ENCODE data around the gene PDCL2. TPM values are rescaled to one million over a fixed set of nuclear protein-coding genes. Genes with fewer than 3 reads are reported as not detected.

The PDCL2 gene
- total and polyA plus RNA-seq, 2 of the 8 experiments (the other 6 are each of a cell fraction or from before 2014, with no cell fraction given) = not detected

GRCh38 chr4:55617587-55618197 is 25.6 kb upstream of the PDCL2 start:
- H3K27ac ChIP-seq (ENCODE audit: low read depth, low read length) = no peak overlapping the region
- H4K5ac ChIP-seq (ENCODE audit: insufficient read length, low read depth, low read length) = no peak overlapping the region
- no peak overlapping the region for H4K91ac ChIP-seq (replicated peaks; ENCODE audit: insufficient read length, low read length)
- DNase-seq (ENCODE audit: low read depth in 1 of 2, low spot score in 2 of 2) = no peak
- H4K20me1 ChIP-seq (replicated peaks in 1 of 2; ENCODE audit: control insufficient read depth in 1 of 2, insufficient read depth in 2 of 2, low read length in 2 of 2) = no peaks in the 10 kb centered on the region
- H3K14ac ChIP-seq (ENCODE audit: insufficient read length) = no peak overlapping the region
- FAIRE-seq = no peak
- no peaks in the 10 kb centered on the region for H3K9me3 ChIP-seq (ENCODE audit: insufficient read depth in 2 of 2, low read depth in 1 of 2, low read length in 1 of 2)
- ChIA-PET POLR2A (ENCODE audit: partially characterized antibody) (no interaction called here), CTCF (ENCODE audit: partially characterized antibody) (interaction anchor here (1.3 kb wide), 1 partner anchor 9 kb away, joined by 3 read pairs; no protein-coding TSS in a partner anchor)
- H2BK12ac ChIP-seq (ENCODE audit: low read depth, low read length) = no peak overlapping the region
- H3K18ac ChIP-seq (ENCODE audit: extremely low read depth, low read length) = no peak overlapping the region
- no peak overlapping the region for H3K4ac ChIP-seq (replicated peaks; ENCODE audit: insufficient read length, low read depth, low read length)
- H2AK5ac ChIP-seq (ENCODE audit: low read depth, low read length) = no peak overlapping the region
- H3K79me2 ChIP-seq (ENCODE audit: control insufficient read depth in 1 of 2, insufficient read depth in 2 of 2, low read length in 2 of 2) = no peaks in the 10 kb centered on the region
- H3K79me1 ChIP-seq (ENCODE audit: low read depth, low read length) = no peaks in the 10 kb centered on the region
- no peak overlapping the region for H4K8ac ChIP-seq (ENCODE audit: extremely low read depth, insufficient read depth, low read length)
- no peak overlapping the region for H3K9ac ChIP-seq (replicated peaks in 1 of 4; ENCODE audit: extremely low read depth in 1 of 4, low read depth in 3 of 4, low read length in 3 of 4)
- H3K4me1 ChIP-seq (replicated peaks in 1 of 4; ENCODE audit: control insufficient read depth in 3 of 4, insufficient read depth in 4 of 4, low read length in 3 of 4) = no peaks in the 10 kb centered on the region
- H2AFZ ChIP-seq (ENCODE audit: low read length) = no peak overlapping the region
- no peak overlapping the region for H3K56ac ChIP-seq (replicated peaks; ENCODE audit: insufficient read length, low read depth, low read length)
- H2BK5ac ChIP-seq (ENCODE audit: low read depth, low read length) = no peak overlapping the region
- no peaks in the 10 kb centered on the region for H3K36me3 ChIP-seq (ENCODE audit: control insufficient read depth in 2 of 4, insufficient read depth in 4 of 4, low read length in 3 of 4)
- H3K23ac ChIP-seq (ENCODE audit: insufficient read length) = no peak overlapping the region
- H3K4me3 ChIP-seq (ENCODE audit: extremely low read depth in 1 of 4, insufficient read depth in 2 of 4, low read depth in 3 of 4, low read length in 4 of 4) = no peak overlapping the region
- no peak overlapping the region for H2BK15ac ChIP-seq (ENCODE audit: low read length)
- H3K27me3 ChIP-seq (replicated peaks in 1 of 4; ENCODE audit: control insufficient read depth in 3 of 4, extremely low read depth in 1 of 4, insufficient read depth in 3 of 4, low read length in 3 of 4) = peaks cover 0 to 1% (median 0%) of the 10 kb centered on the region in 4 experiments; a peak in 1 of 7 replicates
- H3K4me2 ChIP-seq (ENCODE audit: insufficient read depth in 1 of 2, low read depth in 2 of 2, low read length in 2 of 2) = no peak overlapping the region
- no peak overlapping the region for H2BK20ac ChIP-seq (ENCODE audit: low read length)
- H3K23me2 ChIP-seq (ENCODE audit: low read depth, low read length) = no peaks in the 10 kb centered on the region
- H2BK120ac ChIP-seq (replicated peaks; ENCODE audit: low read depth, low read length) = no peak overlapping the region
- WGBS, 2 experiments (ENCODE audit: extremely low coverage in 1 of 2, insufficient coverage in 1 of 2, insufficient read length in 1 of 2, insufficient replicate concordance in 2 of 2, low coverage in 1 of 2, low lambda C conversion rate in 2 of 2, missing lambda C conversion rate in 1 of 2) = 93% methylated on average over 1 of the region's 1 CpG; no CpG with 5 or more reads in 1 of the 2 experiments
- TF ChIP-seq CTBP2 (IDR thresholded peaks at IDR 0.05; ENCODE audit: borderline replicate concordance, insufficient read depth, insufficient read length, low read length) (no peak), CEBPB (IDR thresholded peaks at IDR 0.05; ENCODE audit: low read depth, low read length) (no peak), PHF8 (conservative IDR thresholded peaks at IDR 0.05; ENCODE audit: low read depth, low read length) (no peak), YY1 (IDR thresholded peaks at IDR 0.05; ENCODE audit: low read depth, low read length) (no peak), MAFK (IDR thresholded peaks at IDR 0.05; ENCODE audit: low read depth, low read length) (no peak), TAF1 (IDR thresholded peaks at IDR 0.05; ENCODE audit: low read depth, low read length) (no peak), CHD1 (IDR thresholded peaks at IDR 0.05; ENCODE audit: low read depth, low read length) (no peak), TCF12 (IDR thresholded peaks at IDR 0.05; ENCODE audit: low read depth, low read length) (no peak), RXRA (IDR thresholded peaks at IDR 0.05; ENCODE audit: insufficient read depth, low read depth, low read length) (no peak), BCL11A (IDR thresholded peaks at IDR 0.05; ENCODE audit: low read depth in 2 of 2, low read length in 2 of 2) (no peak), POLR2AphosphoS5 (IDR thresholded peaks at IDR 0.05; ENCODE audit: low read depth, low read length) (no peak), E2F6 (IDR thresholded peaks at IDR 0.05) (no peak), TBP (IDR thresholded peaks at IDR 0.05; ENCODE audit: low read depth, low read length) (no peak)

Data from H1 (cell line).